Epithelial cell of proximal tubule (primary cell): ENCODE results near the gene B3GNT9. TPM values are rescaled to one million over a fixed set of nuclear protein-coding genes. Genes with fewer than 3 reads are reported as not detected.
A peak's percentile ranks its signal among the peaks of the same experiment; 100 is the strongest.

Source experiments
- DNase-seq: peaks from one replicate; pipeline ENCODE4 v3.0.0-alpha.2; 2011; ENCODE audit warnings: low read depth
- H3K4me3 ChIP-seq: 2 replicates; pipeline ENCODE4 v1.5.1; 2011; ENCODE audit warnings: low read depth, mild to moderate bottlenecking, low read length
- CTCF ChIP-seq: conservative IDR thresholded peaks from 2 replicates; pipeline ENCODE4 v1.5.1; 2012; ENCODE audit warnings: low read depth, mild to moderate bottlenecking, low read length
- total RNA-seq: library from RNA; depleted of rRNA; stranded (reverse); fragments of >200 nt; gene quantifications from 2 replicates; pipeline ENCODE4 v1.2.3, GENCODE V29; 2015

Gene B3GNT9
- total RNA-seq, 1 donor from 2014 or later: 1.0 TPM

- H3K4me3 ChIP-seq: peak overlapping the region; percentile 38
- DNase-seq: no peak
- no peak for TF ChIP-seq CTCF
Measured at GRCh38 chr16:67191411-67191994, 40.7 kb upstream of the B3GNT9 start.

GRCh38 chr16:67190448-67191399 lies 39.9 kb upstream of the B3GNT9 start:
- no peak overlapping the region for H3K4me3 ChIP-seq
- no peak for TF ChIP-seq CTCF
- DNase-seq: no peak

GRCh38 chr16:67190041-67190440 lies 39.2 kb upstream of the B3GNT9 start, which contains the start of gene EXOC3L1:
Gene EXOC3L1, minus strand, starts transcription at chr16:67190136. Its CDS starts 460 bp downstream, at chr16:67189676.
- no peak for DNase-seq
- TF ChIP-seq CTCF: no peak
- no peak within 1 kb of the TSS for H3K4me3 ChIP-seq

GRCh38 chr16:67188798-67189197 lies 38.0 kb upstream of the B3GNT9 start:
- DNase-seq: no peak
- H3K4me3 ChIP-seq: no peak overlapping the region
- no peak for TF ChIP-seq CTCF

GRCh38 chr16:67188323-67188722 lies 37.5 kb upstream of the B3GNT9 start:
- no peak overlapping the region for H3K4me3 ChIP-seq
- DNase-seq: no peak
- no peak for TF ChIP-seq CTCF

- no peak for DNase-seq
- no peak for TF ChIP-seq CTCF
- H3K4me3 ChIP-seq: no peak overlapping the region
Measured at GRCh38 chr16:67187175-67187890, 36.5 kb upstream of the B3GNT9 start.
